HG02759 (cell line): ENCODE results near the gene PCDHGA7.
"Not testable (repeated sequence)": the region's sequence is repeated elsewhere in the genome, so short reads cannot be mapped to it uniquely, and the experiment has no call there.

ENCODE experiments used
- ATAC-seq: cut with Tn5 transposase; IDR thresholded peaks from one replicate; pipeline ENCODE4 v1.9.1; 2021; ENCODE audit warnings: mild to moderate bottlenecking, moderate library complexity; ENCODE audit not compliant: unreplicated experiment

Gene PCDHGA7

GRCh38 chr5:141366016-141366896 lies 16.3 kb upstream of the PCDHGA7 start:
- no peak for ATAC-seq

DNA sequence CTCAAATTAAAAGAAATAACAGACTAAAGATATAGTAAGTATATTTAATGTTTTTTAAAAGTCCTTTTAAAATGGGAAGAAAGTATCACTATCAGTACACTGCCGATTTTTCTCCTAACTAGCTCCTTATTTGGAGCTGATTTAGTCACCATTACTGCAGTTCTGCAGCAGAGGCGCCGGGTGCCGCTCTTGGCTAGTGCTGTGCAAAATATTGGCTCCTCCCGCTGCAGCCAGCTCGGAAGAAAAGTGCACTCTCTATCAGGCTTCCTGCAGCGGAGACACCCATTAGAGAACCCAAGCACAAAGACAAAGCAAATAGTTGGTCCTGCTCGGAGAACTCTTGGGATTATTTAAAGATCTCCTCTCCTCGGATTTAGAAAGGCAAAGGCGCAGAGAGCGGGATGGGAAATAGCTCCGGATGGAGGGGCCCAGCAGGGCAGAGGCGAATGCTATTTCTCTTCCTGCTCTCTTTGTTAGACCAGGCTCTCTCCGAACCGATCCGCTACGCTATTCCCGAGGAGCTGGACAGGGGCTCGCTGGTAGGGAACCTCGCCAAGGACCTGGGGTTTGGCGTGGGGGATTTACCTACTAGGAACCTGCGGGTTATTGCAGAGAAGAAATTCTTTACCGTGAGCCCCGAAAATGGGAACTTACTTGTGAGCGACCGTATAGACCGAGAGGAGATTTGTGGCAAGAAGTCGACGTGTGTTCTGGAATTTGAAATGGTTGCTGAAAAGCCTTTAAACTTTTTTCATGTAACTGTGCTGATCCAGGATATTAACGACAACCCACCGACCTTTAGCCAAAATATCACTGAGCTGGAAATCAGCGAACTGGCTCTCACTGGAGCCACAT lies 12.3 kb upstream of the PCDHGA7 start, which contains the start of gene PCDHGB3:
PCDHGB3 (plus strand) TSS at position 249 of the 855 bp plus-strand sequence; CDS start at position 402, 153 bp downstream.
- ATAC-seq, result peak; percentile 95

GRCh38 chr5:141371572-141372475 lies 10.7 kb upstream of the PCDHGA7 start:
- no peak for ATAC-seq

DNA sequence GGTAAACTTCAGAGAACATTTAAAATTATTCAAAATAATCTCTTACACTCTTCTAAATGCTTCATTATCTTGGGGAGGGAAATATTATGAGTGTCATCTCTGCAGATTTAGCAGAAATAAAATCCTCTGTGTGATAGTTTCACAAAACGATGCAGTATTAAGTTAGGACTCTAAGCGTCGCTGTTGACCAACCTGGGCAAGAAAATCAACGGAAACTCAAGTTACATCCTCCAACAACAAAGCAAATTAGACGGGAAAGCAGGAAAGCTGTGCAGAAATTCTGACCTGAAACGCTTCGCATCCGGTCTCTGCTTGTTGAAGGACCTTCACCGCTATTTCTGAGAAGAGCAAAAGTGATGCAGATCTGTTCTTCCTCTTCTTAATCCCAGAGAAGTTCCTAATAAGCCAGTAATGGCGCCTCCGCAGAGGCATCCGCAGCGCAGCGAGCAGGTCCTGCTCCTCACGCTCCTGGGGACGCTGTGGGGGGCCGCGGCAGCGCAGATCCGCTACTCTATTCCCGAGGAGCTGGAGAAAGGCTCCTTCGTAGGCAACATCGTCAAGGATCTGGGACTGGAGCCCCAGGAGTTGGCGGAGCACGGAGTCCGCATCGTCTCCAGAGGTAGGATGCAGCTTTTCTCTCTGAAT lies 8.7 kb upstream of the PCDHGA7 start, which contains the start of gene PCDHGA6:
PCDHGA6 (plus strand) TSS at position 219 of the 645 bp plus-strand sequence; CDS start at position 412, 193 bp downstream.
- no peak for ATAC-seq

- ATAC-seq, result no peak
Measured at GRCh38 chr5:141374627-141375026, 7.9 kb upstream of the PCDHGA7 start.

GRCh38 chr5:141375444-141376155 lies 6.9 kb upstream of the PCDHGA7 start:
- not testable (repeated sequence) for ATAC-seq

DNA sequence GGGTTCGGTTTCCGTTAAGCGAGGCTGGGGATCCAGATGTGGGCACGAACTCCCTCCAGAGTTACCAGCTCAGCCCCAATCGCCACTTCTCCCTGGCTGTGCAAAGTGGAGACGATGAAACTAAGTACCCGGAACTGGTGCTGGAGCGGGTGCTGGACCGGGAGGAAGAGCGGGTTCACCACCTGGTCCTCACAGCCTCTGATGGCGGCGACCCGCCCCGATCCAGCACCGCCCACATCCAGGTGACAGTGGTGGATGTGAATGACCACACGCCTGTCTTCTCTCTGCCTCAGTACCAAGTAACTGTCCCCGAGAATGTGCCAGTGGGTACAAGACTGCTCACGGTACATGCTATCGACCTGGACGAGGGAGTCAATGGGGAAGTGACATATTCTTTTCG lies 803 bp downstream of the PCDHGA7 start:
- no peak for ATAC-seq

DNA sequence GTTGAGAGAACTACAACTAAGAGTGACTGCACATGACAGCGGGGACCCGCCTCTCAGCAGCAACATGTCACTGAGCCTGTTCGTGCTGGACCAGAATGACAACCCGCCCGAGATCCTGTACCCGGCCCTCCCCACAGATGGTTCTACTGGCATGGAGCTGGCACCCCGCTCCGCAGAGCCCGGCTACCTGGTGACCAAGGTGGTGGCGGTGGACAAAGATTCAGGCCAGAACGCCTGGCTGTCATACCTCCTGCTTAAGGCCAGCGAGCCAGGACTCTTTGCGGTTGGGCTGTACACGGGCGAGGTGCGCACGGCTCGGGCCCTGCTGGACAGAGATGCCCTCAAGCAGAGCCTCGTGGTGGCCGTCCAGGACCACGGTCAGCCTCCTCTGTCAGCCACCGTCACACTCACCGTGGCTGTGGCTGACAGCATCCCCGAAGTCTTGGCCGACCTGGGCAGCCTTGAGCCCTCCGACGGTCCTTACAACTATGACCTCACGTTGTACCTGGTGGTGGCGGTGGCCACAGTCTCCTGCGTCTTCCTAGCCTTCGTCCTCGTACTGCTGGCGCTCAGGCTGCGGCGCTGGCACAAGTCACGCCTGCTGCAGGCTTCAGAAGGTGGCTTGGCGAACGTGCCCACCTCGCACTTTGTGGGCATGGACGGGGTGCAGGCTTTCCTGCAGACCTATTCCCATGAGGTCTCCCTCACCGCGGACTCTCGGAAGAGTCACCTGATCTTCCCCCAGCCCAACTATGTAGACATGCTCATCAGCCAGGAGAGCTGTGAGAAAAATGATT lies 2.1 kb downstream of the PCDHGA7 start:
- ATAC-seq, result no peak

GRCh38 chr5:141387557-141388311 lies 5.2 kb downstream of the PCDHGA7 start, which contains the start of gene PCDHGB4:
Gene PCDHGB4, plus strand, starts transcription at chr5:141387698. Its CDS starts 187 bp downstream, at chr5:141387885.
- ATAC-seq, result peak; percentile 70

DNA sequence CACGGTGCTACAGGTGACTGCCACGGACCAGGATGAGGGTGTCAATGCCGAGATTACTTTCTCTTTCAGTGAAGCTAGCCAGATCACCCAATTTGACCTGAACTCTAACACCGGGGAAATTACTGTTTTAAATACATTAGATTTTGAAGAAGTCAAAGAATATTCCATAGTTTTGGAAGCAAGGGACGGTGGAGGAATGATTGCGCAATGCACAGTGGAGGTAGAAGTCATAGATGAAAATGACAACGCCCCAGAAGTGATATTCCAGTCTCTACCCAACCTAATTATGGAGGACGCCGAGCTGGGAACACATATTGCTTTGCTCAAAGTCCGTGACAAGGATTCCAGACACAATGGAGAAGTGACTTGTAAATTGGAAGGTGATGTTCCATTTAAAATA lies 6.1 kb downstream of the PCDHGA7 start:
- ATAC-seq, result no peak

DNA sequence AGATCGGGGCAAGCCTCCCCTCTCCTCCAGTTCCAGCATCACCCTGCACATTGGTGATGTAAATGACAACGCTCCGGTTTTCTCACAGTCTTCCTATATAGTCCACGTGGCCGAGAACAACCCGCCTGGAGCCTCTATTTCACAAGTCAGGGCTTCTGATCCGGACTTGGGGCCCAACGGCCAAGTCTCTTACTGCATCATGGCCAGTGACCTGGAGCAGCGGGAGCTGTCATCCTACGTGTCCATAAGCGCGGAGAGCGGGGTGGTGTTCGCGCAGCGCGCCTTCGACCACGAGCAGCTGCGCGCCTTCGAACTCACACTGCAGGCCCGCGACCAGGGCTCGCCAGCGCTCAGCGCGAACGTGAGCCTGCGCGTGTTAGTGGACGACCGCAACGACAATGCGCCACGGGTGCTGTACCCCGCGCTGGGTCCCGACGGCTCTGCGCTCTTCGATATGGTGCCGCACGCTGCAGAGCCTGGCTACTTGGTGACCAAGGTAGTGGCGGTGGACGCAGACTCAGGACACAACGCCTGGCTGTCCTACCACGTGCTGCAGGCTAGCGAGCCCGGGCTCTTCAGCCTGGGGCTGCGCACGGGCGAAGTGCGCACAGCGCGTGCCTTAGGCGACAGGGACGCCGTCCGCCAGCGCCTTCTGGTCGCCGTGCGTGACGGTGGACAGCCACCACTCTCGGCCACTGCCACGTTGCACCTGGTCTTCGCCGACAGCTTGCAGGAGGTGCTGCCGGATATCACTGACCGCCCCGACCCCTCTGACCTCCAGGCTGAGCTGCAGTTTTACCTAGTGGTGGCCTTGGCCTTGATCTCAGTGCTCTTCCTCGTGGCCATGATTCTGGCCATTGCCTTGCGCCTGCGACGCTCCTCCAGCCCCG lies 6.9 kb downstream of the PCDHGA7 start:
- no peak for ATAC-seq

- ATAC-seq, result no peak
Measured at GRCh38 chr5:141392429-141393198, 10.1 kb downstream of the PCDHGA7 start, which contains the start of gene PCDHGA8. Gene PCDHGA8, plus strand, starts transcription at chr5:141392633. Its CDS starts 181 bp downstream, at chr5:141392814.

DNA sequence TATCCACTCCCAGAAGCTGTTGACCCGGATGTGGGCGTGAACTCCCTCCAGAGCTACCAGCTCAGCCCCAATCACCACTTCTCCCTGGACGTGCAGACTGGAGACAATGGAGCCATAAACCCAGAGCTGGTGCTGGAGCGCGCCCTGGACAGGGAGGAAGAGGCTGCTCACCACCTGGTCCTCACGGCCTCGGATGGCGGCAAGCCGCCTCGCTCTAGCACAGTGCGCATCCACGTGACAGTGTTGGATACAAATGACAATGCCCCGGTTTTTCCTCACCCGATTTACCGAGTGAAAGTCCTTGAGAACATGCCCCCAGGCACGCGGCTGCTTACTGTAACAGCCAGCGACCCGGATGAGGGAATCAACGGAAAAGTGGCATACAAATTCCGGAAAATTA lies 10.7 kb downstream of the PCDHGA7 start:
- ATAC-seq, result no peak

- not testable (repeated sequence) for ATAC-seq
Measured at GRCh38 chr5:141394401-141395187, 12.1 kb downstream of the PCDHGA7 start.
